Ectodermal cell (in vitro differentiated cells): ENCODE data around the gene DTL.

Experiments used
- H3K27ac ChIP-seq: 2 replicates; pipeline ENCODE4 v1.7.0; 2013; ENCODE audit warnings: mild to moderate bottlenecking, low read depth, low read length; ENCODE audit not compliant: insufficient read depth, poor library complexity, severe bottlenecking
- H3K27me3 ChIP-seq: 2 replicates; pipeline ENCODE4 v1.7.0; 2013; ENCODE audit warnings: mild to moderate bottlenecking, low read length; ENCODE audit not compliant: insufficient read depth, control insufficient read depth, poor library complexity, severe bottlenecking
- H3K36me3 ChIP-seq: one replicate; pipeline ENCODE4 v1.7.0; 2013; ENCODE audit warnings: low read length; ENCODE audit not compliant: control insufficient read depth, insufficient read depth
- H3K4me1 ChIP-seq: one replicate; pipeline ENCODE4 v1.7.0; 2013; ENCODE audit warnings: low read length; ENCODE audit not compliant: control insufficient read depth, insufficient read depth
- H3K4me3 ChIP-seq: 2 replicates; pipeline ENCODE4 v1.7.0; 2013; ENCODE audit warnings: low read depth, low read length, control low read depth; ENCODE audit not compliant: insufficient read depth
- H3K9me3 ChIP-seq: 2 replicates; pipeline ENCODE4 v1.7.0; 2013; ENCODE audit warnings: mild to moderate bottlenecking, low read length, moderate library complexity; ENCODE audit not compliant: control insufficient read depth
- WGBS, 2 experiments: methylation state at CpG; one replicate each; pipeline ENCODE4 v1.1.7; 2013; ENCODE audit warnings: missing lambda C conversion rate in 2 of 2; 5-methylcytosine and 5-hydroxymethylcytosine counted together

Gene DTL

GRCh38 chr1:212035835-212036605 lies 472 bp downstream of the DTL start:
- no peaks in the 10 kb centered on the region for H3K9me3 ChIP-seq
- H3K36me3 ChIP-seq = no peaks in the 10 kb centered on the region
- 0 to 2% methylated on average over 25 to 32 of the region's 32 CpGs for WGBS, 2 experiments
- no peaks in the 10 kb centered on the region for H3K27me3 ChIP-seq
- peak overlapping the region; percentile 81 for H3K27ac ChIP-seq
- H3K4me1 ChIP-seq = peaks cover 10% of the 10 kb centered on the region
- H3K4me3 ChIP-seq = peak overlapping the region; percentile 88

GRCh38 chr1:212037900-212038299 lies 2.4 kb downstream of the DTL start:
- no peaks in the 10 kb centered on the region for H3K9me3 ChIP-seq
- no peak overlapping the region for H3K27ac ChIP-seq
- WGBS, 2 experiments = 88 to 97% methylated on average over 3 of the region's 3 CpGs
- no peaks in the 10 kb centered on the region for H3K27me3 ChIP-seq
- H3K4me1 ChIP-seq = peaks cover 7% of the 10 kb centered on the region
- no peaks in the 10 kb centered on the region for H3K36me3 ChIP-seq
- peak overlapping the region; percentile 88 for H3K4me3 ChIP-seq

GRCh38 chr1:212039622-212040021 lies 4.1 kb downstream of the DTL start:
- peaks cover 7% of the 10 kb centered on the region for H3K4me1 ChIP-seq
- H3K9me3 ChIP-seq = no peaks in the 10 kb centered on the region
- no peak overlapping the region for H3K27ac ChIP-seq
- no peaks in the 10 kb centered on the region for H3K36me3 ChIP-seq
- H3K27me3 ChIP-seq = no peaks in the 10 kb centered on the region
- WGBS, 2 experiments = 100% methylated on average over 1 of the region's 2 CpGs; no CpG with 5 or more reads in 1 of the 2 experiments
- H3K4me3 ChIP-seq = no peak overlapping the region

GRCh38 chr1:212040629-212041412 lies 5.3 kb downstream of the DTL start:
- Histone ChIP-seq H3K27me3 (no peaks in the 10 kb centered on the region), H3K9me3 (no peaks in the 10 kb centered on the region), H3K27ac (no peak overlapping the region), H3K36me3 (no peaks in the 10 kb centered on the region), H3K4me1 (peaks cover 7% of the 10 kb centered on the region), H3K4me3 (no peak overlapping the region)
- 94% methylated on average over 5 of the region's 5 CpGs for WGBS, 2 experiments

- Histone ChIP-seq H3K27ac (no peak overlapping the region), H3K4me1 (peaks cover 2% of the 10 kb centered on the region), H3K36me3 (peaks cover 4% of the 10 kb centered on the region), H3K27me3 (no peaks in the 10 kb centered on the region), H3K4me3 (no peak overlapping the region), H3K9me3 (no peaks in the 10 kb centered on the region)
Measured at GRCh38 chr1:212042436-212042835, 6.9 kb downstream of the DTL start.

GRCh38 chr1:212044851-212045250 lies 9.3 kb downstream of the DTL start:
- Histone ChIP-seq H3K27ac (no peak overlapping the region), H3K36me3 (peaks cover 15% of the 10 kb centered on the region), H3K4me3 (no peak overlapping the region), H3K4me1 (no peaks in the 10 kb centered on the region), H3K9me3 (no peaks in the 10 kb centered on the region), H3K27me3 (no peaks in the 10 kb centered on the region)
- 83 to 94% methylated on average over 1 of the region's 1 CpG for WGBS, 2 experiments

- Histone ChIP-seq H3K36me3 (peaks cover 17% of the 10 kb centered on the region), H3K4me1 (no peaks in the 10 kb centered on the region), H3K4me3 (no peak overlapping the region), H3K27me3 (no peaks in the 10 kb centered on the region), H3K9me3 (no peaks in the 10 kb centered on the region), H3K27ac (no peak overlapping the region)
- 90 to 95% methylated on average over 2 of the region's 2 CpGs for WGBS, 2 experiments
Measured at GRCh38 chr1:212045981-212046380, 10.4 kb downstream of the DTL start.

GRCh38 chr1:212053993-212054392 lies 18.4 kb downstream of the DTL start:
- H3K27ac ChIP-seq = no peak overlapping the region
- H3K4me3 ChIP-seq = no peak overlapping the region
- H3K27me3 ChIP-seq = no peaks in the 10 kb centered on the region
- H3K9me3 ChIP-seq = peaks cover 3% of the 10 kb centered on the region
- peaks cover 58% of the 10 kb centered on the region for H3K36me3 ChIP-seq
- WGBS, 2 experiments = 96 to 100% methylated on average over 1 of the region's 1 CpG
- no peaks in the 10 kb centered on the region for H3K4me1 ChIP-seq

GRCh38 chr1:212055333-212055732 lies 19.8 kb downstream of the DTL start:
- H3K36me3 ChIP-seq = peaks cover 55% of the 10 kb centered on the region
- 94 to 98% methylated on average over 2 of the region's 2 CpGs for WGBS, 2 experiments
- no peaks in the 10 kb centered on the region for H3K4me1 ChIP-seq
- H3K27me3 ChIP-seq = no peaks in the 10 kb centered on the region
- no peak overlapping the region for H3K4me3 ChIP-seq
- peaks cover 3% of the 10 kb centered on the region for H3K9me3 ChIP-seq
- no peak overlapping the region for H3K27ac ChIP-seq

- Histone ChIP-seq H3K4me1 (no peaks in the 10 kb centered on the region), H3K36me3 (peaks cover 34% of the 10 kb centered on the region), H3K27ac (no peak overlapping the region), H3K4me3 (no peak overlapping the region), H3K27me3 (no peaks in the 10 kb centered on the region), H3K9me3 (peaks cover 2% of the 10 kb centered on the region)
- WGBS, 2 experiments = 82 to 91% methylated on average over 4 to 6 of the region's 6 CpGs
Measured at GRCh38 chr1:212060632-212061472, 25.3 kb downstream of the DTL start.
